Thyroid gland (tissue), 4 donors: ENCODE measurements around the gene MYO16.

Experiments
- POLR2A ChIP-seq, 2 donors: fragments of 450-650 bp; IDR thresholded peaks; one replicate each; pipeline ENCODE4 v1.6.1; 2017; ENCODE audit warnings: antibody characterized with exemption in 2 of 2, mild to moderate bottlenecking in 2 of 2, moderate library complexity in 1 of 2
- TF ChIP-seq, protein P1 (sequence below), 6 experiments: fragments of 200-600 bp in 3 of 6; fragments of 450-650 bp in 3 of 6; sonication (generic) in 3 of 6; IDR thresholded peaks; one replicate each; pipeline ENCODE4 v1.5.1; 2016 to 2019; ENCODE audit warnings: antibody characterized with exemption in 6 of 6, mild to moderate bottlenecking in 2 of 6, inconsistent platforms in 1 of 6, moderate library complexity in 1 of 6

DNA sequence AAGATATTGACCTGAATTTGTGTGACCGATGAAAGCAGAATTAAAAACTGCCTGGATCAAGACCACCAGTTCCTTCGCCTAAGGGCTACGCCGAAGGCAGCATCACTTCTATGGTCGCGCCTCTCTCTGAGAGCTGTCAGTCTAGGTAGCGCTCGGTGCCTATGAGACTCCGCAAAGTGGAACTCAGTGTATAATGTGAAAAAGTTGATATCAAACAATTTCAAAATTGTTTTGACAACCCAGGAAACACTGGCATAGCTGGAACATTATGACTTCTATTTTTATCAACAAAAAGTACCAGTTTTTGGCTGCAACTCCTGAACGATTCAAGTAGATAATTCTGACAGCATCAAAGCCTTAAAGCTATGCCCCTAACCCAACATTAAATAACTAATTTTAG, 223.6 kb downstream of the MYO16 start:
- TF ChIP-seq, protein P1, sequence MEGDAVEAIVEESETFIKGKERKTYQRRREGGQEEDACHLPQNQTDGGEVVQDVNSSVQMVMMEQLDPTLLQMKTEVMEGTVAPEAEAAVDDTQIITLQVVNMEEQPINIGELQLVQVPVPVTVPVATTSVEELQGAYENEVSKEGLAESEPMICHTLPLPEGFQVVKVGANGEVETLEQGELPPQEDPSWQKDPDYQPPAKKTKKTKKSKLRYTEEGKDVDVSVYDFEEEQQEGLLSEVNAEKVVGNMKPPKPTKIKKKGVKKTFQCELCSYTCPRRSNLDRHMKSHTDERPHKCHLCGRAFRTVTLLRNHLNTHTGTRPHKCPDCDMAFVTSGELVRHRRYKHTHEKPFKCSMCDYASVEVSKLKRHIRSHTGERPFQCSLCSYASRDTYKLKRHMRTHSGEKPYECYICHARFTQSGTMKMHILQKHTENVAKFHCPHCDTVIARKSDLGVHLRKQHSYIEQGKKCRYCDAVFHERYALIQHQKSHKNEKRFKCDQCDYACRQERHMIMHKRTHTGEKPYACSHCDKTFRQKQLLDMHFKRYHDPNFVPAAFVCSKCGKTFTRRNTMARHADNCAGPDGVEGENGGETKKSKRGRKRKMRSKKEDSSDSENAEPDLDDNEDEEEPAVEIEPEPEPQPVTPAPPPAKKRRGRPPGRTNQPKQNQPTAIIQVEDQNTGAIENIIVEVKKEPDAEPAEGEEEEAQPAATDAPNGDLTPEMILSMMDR (IDR thresholded peaks at IDR 0.05): no peak
- no peak for TF ChIP-seq POLR2A (IDR thresholded peaks at IDR 0.05)
